Cardiac muscle cell (in vitro differentiated cells and primary cell): ENCODE measurements around the gene FAM83C. TPM values are rescaled to one million over a fixed set of nuclear protein-coding genes. Genes with fewer than 3 reads are reported as not detected.

Experiments used
- DNase-seq, 2 donors: peaks; one replicate each; pipeline versions ENCODE4 v3.0.0 to v3.0.0-alpha.2; 2010 to 2017; ENCODE audit warnings: low read depth in 1 of 2, low spot score in 1 of 2
- H3K27ac ChIP-seq: fragments of 200-600 bp; sonication (generic); 2 replicates; pipeline ENCODE4 v1.5.1; 2016
- H3K27me3 ChIP-seq: fragments of 200-600 bp; sonication (generic); 2 replicates; pipeline ENCODE4 v1.6.0; 2016; ENCODE audit warnings: control low read depth
- H3K36me3 ChIP-seq: fragments of 200-600 bp; sonication (generic); 2 replicates; pipeline ENCODE4 v1.5.1; 2016; ENCODE audit warnings: control low read depth
- H3K4me1 ChIP-seq: fragments of 200-600 bp; sonication (generic); 2 replicates; pipeline ENCODE4 v1.8.1; 2017; ENCODE audit warnings: low read depth, mild to moderate bottlenecking, mixed run types
- H3K4me3 ChIP-seq: fragments of 200-600 bp; sonication (generic); 2 replicates; pipeline ENCODE4 v1.5.1; 2016; ENCODE audit warnings: mild to moderate bottlenecking
- H3K9me3 ChIP-seq: fragments of 200-600 bp; sonication (generic); 2 replicates; pipeline ENCODE4 v1.5.1; 2017; ENCODE audit warnings: low read depth, mild to moderate bottlenecking, control low read depth
- polyA plus RNA-seq: library from polyadenylated mRNA; unstranded; fragments of >200 nt; fragmentation: Nextera tagmentation; extraction: Ambion mirVana; gene quantifications from 2 replicates; pipeline ENCODE4 v1.2.1, GENCODE V29; 2016
- total RNA-seq: library from RNA; depleted of rRNA; stranded (reverse); fragments of >200 nt; gene quantifications from 2 replicates; pipeline ENCODE4 v1.2.3, GENCODE V29; 2016
- TF ChIP-seq, protein P1 (sequence below): IDR thresholded peaks from 2 replicates; pipeline ENCODE4 v1.5.1; 2012; ENCODE audit warnings: low read depth, mild to moderate bottlenecking, low read length

FAM83C gene
- total and polyA plus RNA-seq, 2 experiments from 2014 or later = not detected

DNA sequence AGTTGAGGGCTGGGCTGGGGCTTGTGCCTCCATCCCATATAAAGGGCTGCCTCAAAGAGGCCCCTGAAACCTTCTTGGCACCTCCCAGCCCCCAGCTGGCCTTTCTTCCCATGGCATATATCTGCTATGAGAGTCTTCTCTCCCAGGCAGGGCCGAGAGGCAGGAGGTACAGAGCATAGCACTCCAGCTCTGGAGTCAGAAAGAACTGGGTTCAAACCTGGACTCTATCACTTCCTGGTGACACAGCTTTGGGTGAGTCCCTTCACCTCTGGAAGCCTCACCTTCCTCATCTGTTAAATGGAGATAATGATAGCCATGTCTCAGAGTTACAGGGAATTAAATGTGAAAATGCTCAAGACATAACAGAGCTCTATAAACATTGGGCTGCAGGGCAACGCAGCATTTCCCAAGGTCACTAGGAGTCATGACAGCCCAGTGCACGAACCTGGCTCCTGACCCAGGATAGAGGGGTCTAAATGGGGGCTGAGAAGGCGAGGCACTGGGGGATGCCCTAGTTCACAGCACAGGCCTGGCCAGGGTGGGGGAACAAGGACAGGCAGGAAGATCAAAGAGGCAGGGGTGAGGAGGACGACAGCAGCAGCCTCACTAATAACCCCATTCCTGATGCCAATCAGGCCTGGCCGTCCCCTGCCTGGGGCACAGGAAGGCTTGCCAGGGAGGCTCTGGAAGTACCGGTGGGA is 1.9 kb downstream of the FAM83C start:
- Histone ChIP-seq H3K27me3 (no peaks in the 10 kb centered on the region), H3K9me3 (no peaks in the 10 kb centered on the region), H3K4me1 (peaks cover 9% of the 10 kb centered on the region), H3K27ac (no peak overlapping the region), H3K4me3 (no peak overlapping the region), H3K36me3 (no peaks in the 10 kb centered on the region)
- DNase-seq = no peak
- TF ChIP-seq, protein P1, sequence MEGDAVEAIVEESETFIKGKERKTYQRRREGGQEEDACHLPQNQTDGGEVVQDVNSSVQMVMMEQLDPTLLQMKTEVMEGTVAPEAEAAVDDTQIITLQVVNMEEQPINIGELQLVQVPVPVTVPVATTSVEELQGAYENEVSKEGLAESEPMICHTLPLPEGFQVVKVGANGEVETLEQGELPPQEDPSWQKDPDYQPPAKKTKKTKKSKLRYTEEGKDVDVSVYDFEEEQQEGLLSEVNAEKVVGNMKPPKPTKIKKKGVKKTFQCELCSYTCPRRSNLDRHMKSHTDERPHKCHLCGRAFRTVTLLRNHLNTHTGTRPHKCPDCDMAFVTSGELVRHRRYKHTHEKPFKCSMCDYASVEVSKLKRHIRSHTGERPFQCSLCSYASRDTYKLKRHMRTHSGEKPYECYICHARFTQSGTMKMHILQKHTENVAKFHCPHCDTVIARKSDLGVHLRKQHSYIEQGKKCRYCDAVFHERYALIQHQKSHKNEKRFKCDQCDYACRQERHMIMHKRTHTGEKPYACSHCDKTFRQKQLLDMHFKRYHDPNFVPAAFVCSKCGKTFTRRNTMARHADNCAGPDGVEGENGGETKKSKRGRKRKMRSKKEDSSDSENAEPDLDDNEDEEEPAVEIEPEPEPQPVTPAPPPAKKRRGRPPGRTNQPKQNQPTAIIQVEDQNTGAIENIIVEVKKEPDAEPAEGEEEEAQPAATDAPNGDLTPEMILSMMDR = no peak

DNA sequence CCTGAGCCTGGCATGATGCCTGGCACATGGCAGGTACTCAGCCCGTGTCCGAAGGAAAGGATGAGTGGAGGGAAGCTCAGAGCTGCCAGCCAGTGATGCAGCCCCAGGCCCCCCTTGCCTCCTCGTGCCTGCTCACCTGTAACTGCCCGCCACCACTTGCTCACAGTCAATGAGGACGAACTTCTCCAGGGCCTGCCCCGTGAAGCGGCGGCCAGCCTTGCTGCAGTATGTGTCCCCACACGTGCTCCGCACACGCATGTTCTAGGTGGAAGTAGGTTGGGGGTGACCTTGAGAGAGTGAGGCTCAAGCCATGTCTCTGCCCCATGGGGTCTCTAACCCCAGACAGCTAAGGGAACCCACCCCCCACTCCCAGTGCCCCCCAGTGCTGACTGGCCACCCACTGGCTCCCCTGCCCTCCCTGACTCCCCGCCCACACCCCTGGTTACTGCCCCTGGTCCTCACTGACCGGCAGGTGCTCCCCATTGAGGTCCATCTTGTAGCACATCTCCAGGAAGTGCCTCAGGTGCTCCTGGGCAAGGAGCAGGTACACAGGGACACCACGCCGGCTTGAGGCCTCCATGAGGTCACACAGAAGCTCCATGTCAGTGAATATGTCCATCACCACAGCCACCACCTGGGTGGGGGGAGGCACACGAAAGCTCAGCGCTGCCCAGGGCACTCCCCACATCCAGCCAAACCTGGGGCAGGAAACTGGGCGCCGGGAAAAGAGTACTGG is 3.7 kb downstream of the FAM83C start:
- H3K4me1 ChIP-seq = peaks cover 11% of the 10 kb centered on the region
- DNase-seq = no peak
- TF ChIP-seq, protein P1 = no peak
- no peaks in the 10 kb centered on the region for H3K9me3 ChIP-seq
- H3K4me3 ChIP-seq = no peak overlapping the region
- H3K36me3 ChIP-seq = no peaks in the 10 kb centered on the region
- H3K27ac ChIP-seq = no peak overlapping the region
- no peaks in the 10 kb centered on the region for H3K27me3 ChIP-seq

DNA sequence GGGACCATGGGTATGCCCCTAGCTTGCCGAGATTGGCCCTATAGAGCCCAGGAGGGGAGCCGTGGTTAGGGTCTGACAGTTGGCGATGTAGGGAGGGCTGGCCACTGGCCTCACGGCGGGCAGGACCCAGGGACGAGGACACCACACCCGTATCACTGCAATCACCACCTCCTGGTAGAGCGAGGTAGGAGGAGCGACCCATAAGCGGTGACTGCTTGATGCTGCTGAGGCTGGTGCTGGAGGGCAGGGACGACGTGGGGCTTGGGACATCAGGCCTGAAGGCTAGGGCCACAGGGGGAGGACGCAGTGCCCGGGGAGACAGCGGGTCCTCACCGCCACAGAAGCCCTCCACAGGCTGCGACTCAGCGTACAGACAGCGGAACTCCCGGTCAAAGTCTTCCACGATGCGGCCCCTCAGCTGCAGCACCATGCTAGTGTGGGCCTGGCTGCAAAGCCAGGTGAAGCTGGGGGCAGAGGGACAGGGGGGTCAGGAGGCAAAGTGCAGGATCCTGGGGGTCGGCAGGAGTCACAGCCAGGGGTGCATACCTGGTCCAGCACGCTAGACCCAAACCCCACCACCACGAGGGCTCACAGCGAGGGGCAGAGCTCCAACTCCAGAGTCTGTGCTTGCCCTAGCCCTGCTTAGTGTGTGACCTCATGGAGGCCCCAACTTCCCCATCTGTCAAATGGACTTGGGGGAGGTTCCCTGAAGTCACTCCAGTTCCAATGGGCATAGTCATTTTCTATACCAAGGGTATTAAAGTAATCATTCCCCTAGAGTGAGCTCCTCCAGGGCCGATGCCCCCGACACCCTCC is 4.5 kb downstream of the FAM83C start:
- Histone ChIP-seq H3K27ac (no peak overlapping the region), H3K4me1 (peaks cover 8% of the 10 kb centered on the region), H3K4me3 (no peak overlapping the region), H3K9me3 (no peaks in the 10 kb centered on the region), H3K36me3 (no peaks in the 10 kb centered on the region), H3K27me3 (no peaks in the 10 kb centered on the region)
- TF ChIP-seq, protein P1 = no peak
- no peak for DNase-seq

DNA sequence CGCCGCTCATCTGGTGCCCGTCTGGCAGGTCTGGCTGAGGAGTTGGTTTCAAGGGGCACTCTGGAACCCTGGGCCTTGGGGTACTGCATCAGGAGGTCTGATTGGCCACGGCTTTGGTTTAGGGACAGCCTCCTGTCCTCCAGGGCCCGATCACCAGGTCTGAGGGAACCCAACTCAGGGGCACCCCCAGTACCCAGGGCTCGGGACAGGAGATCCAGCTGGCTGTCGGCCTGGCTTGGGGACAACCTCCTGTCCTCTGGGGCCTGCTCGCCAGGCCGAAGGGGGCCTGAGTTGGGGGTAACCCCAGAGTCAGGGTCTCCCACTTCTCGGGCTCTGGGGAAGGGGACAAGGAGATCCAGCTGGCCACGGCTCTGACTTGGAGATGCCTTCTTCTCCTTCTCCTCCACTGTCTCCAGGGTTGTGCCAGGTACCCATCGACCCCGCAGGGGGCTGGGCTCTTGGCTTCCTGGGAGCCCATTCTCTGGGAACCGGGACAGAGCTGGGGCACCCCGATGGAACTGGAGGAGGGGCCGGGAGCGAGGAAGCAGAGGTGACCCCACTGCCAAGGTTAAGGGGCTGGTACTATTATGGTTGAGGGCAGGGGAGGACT is 5.2 kb downstream of the FAM83C start:
- no peaks in the 10 kb centered on the region for H3K27me3 ChIP-seq
- H3K4me1 ChIP-seq = peaks cover 6% of the 10 kb centered on the region
- no peak overlapping the region for H3K4me3 ChIP-seq
- no peak for DNase-seq
- TF ChIP-seq, protein P1 = no peak
- H3K27ac ChIP-seq = no peak overlapping the region
- peaks cover 4% of the 10 kb centered on the region for H3K36me3 ChIP-seq
- H3K9me3 ChIP-seq = no peaks in the 10 kb centered on the region

DNA sequence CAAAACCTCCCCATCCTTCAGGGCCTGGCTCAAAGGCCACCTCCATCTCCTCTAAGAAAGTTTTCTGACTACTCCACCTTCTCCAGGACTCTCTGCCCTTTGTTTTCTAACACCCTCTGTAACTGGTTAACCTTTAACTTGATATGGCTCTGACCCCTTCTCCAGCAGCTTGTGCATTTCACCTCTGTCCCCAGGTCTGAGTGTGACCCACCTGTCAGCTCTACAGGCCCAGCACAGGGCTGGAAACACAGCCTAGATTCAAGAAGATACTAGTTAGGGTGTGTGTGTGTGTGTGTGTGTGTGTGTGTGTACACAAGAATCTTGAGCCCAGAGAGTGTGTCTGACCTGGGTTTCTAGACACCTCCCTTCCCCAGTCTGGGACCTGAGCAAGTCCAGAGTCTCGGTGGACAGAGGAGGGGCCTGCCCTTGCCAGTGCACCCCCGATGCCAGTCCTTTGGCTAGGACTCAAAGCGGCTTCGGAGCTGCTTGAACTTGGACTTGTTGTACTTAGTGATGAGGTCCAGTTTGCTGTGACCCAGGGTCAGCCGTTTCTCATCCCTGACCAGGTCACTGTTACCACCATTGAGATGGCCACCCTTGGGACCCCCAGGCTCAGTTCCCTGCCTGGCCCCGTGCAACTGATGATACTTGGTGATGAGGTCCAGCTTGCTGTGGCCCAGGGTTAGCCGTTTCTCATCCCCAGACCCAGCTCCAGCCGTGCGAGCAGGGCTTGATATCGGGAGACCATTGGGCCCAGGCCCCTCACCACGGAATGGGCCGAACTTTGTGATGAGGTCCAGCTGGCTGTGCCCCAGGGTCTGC is 5.9 kb downstream of the FAM83C start:
- no peak for DNase-seq
- Histone ChIP-seq H3K4me1 (peaks cover 6% of the 10 kb centered on the region), H3K4me3 (no peak overlapping the region), H3K27ac (no peak overlapping the region), H3K36me3 (peaks cover 4% of the 10 kb centered on the region), H3K27me3 (no peaks in the 10 kb centered on the region), H3K9me3 (no peaks in the 10 kb centered on the region)
- TF ChIP-seq, protein P1 = no peak
